Caki2 (cell line): ENCODE measurements around the gene AGL. TPM values are rescaled to one million over a fixed set of nuclear protein-coding genes. Genes with fewer than 3 reads are reported as not detected.
"Not testable (repeated sequence)": the region's sequence is repeated elsewhere in the genome, so short reads cannot be mapped to it uniquely, and the experiment has no call there.

Experiments used
- DNase-seq: peaks from one replicate; pipeline ENCODE4 v3.0.0-alpha.2; 2015; ENCODE audit warnings: low read depth
- in situ Hi-C: cut with HindIII; loops from 2 replicates; pipeline ENCODE4 v1.10.0; 2016; ENCODE audit warnings: low sequenced_read_pairs, low pct_unique_long_range_greater_than_20kb, mixed read lengths
- total RNA-seq: library from RNA; depleted of rRNA; stranded (reverse); fragments of >200 nt; shearing (Covaris generic); gene quantifications from 2 replicates; pipeline ENCODE4 v1.2.3, GENCODE V29; 2014; ENCODE audit warnings: low replicate concordance

The AGL gene
- total RNA-seq, 1 experiment from 2014 or later: 4.8 TPM

DNA sequence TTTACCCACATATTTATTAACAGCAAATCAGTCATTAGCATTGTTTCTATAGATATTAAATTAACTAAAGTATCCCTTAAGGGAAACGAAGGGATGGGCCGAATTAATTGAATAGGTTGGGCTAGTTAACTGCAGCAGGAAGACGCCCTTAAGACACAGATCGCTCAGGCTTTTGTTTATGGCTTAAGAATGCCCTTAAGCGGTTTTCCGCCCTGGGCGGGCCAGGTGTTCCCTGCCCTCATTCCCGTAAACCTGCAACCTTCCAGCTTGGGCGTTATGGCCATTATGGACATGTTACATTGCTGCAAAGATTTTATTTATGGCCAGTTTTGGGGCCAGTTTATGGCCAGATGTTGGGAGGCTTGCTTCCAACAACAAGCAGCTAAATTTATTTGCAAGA is 5.0 kb upstream of the AGL start:
- in situ Hi-C loops, DNase-seq: not testable (repeated sequence)

DNA sequence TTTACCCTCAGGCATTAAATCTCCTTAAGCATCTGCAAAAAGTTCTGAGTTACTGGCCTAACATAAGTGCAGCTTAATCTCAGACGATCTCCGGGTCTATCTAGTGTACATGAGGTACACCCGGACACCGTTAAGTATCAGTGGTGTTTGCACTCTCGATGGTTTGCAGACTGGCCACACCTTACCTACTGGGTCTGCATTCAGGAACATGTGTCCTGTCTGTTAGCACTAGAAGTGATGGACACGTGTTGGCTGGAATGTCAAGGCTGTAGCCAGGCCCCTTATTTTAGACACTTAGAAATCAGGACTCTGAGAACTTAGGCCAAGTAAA is 783 bp upstream of the AGL start:
- DNase-seq: no peak
- in situ Hi-C loops: no loop called here

DNA sequence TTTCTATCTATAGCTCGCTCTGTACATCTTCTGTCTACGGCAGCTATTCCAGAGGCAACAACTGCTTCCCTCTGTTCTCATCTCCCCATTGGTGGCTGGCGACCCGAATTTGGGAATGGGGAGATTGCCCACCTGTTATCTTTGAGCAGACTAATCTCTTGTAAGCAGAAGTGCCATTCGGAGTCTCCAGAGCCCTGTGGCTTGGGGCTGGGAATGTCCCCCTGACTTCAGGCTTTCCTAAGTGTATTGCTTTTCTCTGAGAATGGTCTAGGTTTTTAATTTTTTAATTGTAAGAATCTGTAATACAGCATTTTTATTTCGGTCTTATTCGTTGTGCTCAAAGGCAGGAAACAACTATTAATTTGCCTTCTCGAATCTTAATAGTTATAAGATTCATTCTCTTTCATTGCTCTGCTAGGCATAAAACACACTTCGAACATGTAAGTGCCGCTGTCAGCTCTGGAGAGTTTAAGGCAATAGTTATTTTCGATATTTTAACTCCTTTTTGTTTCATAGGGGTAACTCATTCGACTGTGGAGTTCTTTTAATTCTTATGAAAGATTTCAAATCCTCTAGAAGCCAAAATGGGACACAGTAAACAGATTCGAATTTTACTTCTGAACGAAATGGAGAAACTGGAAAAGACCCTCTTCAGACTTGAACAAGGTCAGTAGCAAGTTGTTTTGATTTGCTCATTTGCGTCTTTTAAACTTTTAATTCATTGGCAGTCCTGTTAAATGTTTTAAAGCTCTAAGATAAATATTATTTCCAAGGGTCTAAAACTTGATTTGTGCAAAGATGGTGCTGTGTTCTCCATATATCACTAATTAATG is 514 bp downstream of the AGL start:
- in situ Hi-C loops: no loop called here
- DNase-seq: no peak

DNA sequence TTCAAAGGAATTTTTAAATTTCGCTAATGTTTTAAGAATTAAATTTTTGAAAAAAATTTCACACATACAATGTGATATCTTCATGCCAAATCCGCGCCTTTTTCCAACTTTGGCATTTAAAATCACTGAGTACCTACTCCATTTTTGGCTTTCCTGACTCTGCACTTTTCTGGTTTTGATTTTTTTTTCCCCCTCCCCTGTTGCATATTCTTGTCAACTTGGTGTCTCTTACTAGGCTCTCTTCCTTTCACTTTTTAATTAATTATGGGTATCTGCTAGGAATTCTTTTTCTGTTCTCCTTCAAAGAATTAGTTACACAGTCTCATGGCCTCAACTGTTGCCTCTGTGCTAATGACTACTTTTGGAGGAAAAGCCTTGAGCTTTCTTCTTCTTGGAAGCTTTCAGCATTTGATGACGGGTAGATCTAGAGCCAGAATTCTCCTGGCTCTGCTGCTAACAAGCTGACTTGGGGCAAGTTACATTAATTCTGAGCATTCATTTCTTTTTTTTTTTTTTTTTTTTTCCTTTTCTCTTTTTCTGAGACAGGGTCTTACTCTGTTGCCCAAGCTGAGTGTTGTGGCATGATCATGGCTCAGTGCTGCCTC is 1.8 kb downstream of the AGL start:
- in situ Hi-C loops: no loop called here
- DNase-seq: no peak

DNA sequence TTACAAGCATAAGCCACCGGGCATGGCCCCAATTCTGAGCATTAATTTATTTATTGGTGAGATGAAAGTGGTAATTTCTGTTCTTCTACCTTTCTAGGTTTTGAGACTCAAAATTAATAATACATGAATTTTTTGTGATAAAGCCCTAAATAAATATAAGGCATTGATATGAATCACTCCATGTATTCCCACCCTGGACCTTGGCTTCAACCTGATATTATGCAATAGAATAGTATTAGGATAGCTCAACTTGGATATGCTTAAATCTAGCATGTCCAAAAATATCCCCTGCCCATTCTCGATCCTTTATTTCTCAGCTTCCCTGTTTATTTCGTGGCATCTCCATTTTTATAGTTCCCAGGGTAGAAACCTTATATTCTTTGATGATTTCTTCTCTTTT is 2.5 kb downstream of the AGL start:
- in situ Hi-C loops: no loop called here
- no peak for DNase-seq

DNA sequence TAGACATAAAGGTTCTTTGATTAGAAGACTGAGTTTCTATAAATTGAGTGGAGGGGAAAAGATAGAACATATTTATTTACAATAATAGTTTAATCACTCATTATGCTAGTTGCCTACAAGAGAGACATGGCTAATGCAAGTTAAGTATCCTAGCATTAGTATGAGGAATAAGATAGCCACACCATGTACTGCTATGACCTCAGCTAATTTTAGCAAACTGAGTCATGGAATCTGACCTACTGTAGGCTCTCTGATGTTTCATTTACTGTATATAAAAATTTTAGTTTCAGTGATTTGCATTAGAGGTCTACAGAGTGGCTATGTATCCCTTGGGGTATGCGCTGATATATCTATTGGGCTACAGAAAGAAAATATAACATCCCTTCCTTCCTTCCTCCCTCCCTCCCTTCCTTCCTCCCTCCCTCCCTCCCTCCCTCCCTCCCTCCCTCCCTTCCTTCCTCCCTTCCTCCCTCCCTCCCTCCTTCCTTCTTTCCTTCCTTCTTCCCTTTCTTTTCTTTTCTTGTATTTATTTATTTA is 5.8 kb downstream of the AGL start:
- DNase-seq: no peak
- in situ Hi-C loops: no loop called here

DNA sequence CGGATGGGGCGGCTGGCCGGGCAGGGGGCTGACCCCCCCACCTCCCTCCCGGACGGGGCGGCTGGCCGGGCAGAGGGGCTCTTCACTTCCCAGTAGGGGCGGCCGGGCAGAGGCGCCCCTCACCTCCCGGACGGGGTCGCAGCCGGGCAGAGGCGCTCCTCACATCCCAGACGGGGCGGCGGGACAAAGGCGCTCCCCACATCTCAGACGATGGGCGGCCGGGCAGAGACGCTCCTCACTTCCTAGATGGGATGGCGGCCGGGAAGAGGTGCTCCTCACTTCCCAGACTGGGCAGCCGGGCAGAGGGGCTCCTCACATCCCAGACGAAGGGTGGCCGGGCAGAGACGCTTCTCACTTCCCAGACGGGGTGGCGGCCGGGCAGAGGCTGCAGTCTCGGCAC is 6.9 kb downstream of the AGL start:
- DNase-seq, in situ Hi-C loops: not testable (repeated sequence)

DNA sequence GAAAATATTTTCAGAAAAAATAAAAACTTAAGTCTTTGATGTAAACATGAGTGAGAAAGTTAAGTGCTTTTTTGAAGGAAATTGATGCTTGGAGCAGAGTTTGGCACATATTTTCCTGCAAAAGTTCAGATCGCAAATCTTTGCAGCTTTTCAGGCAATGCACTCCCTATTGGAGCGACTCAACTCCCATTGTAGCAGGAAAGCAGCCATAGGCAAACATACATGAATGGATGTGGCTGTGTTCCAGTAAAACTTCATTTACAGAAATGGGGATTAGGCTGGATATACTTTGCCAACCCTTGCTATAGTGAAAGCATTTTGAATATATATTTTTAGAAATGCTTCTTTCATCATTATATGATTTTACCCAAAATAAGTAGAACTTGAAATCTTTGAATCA is 8.1 kb downstream of the AGL start:
- in situ Hi-C loops: no loop called here
- no peak for DNase-seq

DNA sequence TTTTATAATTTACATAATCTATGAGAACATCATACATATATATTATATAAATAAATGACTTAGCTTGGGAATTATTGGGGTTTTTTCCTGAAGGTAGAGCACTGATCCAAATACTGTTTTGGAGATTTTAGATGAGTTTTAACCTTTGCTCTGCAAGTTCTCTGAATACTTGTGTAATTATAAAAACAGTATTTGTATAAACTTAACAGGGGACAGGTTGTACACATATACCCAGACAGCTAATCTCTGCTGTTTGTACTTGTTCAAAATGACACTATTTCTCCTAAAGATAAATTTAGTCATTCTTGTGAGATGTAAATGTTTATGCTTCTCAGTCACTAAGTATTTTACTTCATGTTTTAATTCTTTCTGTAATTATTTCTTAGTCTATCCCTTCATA is 8.7 kb downstream of the AGL start:
- in situ Hi-C loops: no loop called here
- DNase-seq: no peak

DNA sequence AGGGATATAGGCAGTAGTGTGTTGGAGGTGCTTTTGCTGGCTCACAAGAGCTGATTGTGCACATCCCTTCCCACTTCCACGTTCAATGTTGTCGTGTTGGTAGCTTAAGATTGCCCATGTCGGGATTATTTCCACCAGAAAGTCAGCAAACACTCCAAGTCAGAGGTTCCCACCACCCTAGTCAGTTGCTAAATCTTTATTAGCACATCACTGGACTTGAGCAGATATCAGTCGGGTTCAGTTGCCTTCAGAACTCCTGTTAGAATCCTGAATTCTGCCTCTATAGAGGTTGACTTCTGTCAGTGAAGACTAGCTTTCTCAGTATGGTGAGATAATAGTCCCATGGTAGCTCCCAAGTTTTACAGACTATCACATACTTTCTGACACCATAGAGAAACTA is 10.5 kb downstream of the AGL start:
- DNase-seq: no peak
- in situ Hi-C loops: no loop called here

DNA sequence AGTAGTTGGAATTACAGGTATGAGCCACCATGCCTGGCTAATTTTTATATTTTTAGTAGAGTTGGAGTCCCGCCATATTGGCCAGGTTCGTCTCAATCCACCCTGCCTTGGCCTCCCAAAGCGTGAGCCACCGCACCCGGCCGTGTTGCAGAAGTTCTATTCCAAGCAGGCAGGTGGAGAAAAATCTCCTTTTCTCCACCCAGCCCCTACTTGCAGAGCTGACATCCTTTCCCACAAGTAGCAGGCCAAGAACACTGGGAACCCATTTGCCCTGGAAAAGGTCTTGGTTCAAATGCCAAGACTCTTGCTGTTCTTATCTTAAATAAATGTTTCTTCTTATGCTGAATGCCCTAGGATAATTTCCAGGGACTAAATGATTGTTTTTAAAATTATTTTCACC is 17.5 kb downstream of the AGL start:
- DNase-seq: no peak
- in situ Hi-C loops: no loop called here

DNA sequence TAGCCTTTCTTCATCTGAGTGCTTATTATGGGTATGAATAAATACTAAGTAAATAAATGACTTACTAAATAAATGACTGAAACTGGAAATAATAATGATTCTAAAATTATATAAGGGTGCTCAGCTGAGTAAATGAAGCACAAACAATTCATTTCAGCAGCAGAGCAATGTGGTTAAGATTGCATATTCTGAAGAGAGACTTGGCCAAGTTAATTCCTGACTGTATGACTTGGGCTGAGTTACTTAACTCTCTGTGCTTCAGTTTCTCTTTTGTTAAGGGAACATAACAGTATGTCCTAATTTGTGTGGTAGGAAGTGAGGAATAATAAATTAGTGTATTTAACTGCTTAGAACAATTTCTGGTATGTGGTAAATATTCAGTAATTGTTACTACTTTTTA is 19.1 kb downstream of the AGL start:
- DNase-seq: no peak
- in situ Hi-C loops: no loop called here

DNA sequence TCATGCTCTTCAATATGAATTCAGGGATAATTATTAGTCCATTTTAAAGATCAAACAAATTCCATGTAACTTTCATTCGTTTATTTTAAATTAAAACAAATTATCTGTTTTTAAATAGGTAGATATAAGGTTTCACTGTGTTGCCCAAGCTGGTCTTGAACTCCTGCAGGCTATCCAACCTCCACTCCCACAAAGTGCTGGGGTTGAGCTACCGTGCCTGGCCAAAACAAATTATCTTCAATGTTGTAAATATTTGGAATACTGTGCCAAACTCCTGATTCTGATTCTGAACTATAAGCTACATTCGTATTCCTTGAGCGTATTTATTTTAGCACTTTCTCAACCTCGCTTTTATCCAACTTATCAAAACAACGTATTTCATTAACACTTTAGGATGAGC is 19.6 kb downstream of the AGL start:
- no peak for DNase-seq

DNA sequence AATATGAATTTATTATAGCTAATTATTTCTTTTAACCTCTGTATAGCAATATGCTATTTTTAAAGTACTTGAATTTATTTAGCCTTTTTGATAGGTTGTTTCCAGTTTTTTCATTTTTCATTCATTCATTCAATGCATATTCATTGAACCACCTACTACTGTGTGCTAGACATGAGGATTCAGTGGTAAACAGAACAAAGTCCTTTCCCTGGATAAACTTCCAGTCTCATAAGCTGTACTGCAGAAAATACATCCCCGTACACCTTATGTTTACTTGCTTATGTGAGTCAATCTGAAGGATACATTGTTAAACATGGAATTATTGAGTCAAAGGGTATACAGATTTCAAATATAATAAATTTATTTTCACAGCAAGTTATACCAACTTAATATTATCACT is 21.9 kb downstream of the AGL start:
- in situ Hi-C loops: no loop called here

More for the DNA sequence above, 19.6 kb downstream of the AGL start:
- in situ Hi-C loops: no loop called here

DNA sequence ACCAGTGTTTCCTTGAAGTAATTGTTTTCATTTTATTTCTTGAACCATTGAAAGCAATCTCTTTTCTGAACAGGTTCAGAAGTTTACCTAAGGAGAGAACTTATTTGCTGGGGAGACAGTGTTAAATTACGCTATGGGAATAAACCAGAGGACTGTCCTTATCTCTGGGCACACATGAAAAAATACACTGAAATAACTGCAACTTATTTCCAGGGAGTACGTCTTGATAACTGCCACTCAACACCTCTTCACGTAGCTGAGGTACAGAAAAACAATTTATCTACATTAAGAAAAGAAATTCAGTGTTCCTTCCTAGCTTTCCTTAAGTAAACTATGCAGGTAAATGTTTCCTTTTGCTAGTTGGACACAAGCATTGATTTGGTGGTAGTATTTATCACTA is 27.4 kb downstream of the AGL start:
- in situ Hi-C loops: no loop called here
- no peak for DNase-seq

More for the DNA sequence above, 21.9 kb downstream of the AGL start:
- no peak for DNase-seq

DNA sequence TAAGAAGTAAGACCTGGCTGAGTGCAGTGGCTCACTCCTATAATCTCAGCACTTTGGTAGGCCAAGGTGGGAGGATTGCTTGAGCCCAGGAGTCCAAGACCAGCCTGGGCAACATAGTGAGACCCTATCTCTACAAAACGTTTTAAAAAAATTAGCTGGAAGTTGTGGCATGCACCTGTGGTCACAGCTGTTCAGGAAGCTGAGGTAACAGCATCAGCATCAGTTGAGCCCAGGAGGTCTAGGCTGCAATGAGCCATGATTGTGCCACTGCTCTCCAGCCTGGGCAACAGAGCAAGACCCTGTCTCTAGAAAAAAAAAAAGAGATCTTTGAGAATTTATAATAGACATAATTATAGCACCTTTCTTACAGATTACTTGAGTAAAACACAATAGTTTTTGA is 36.0 kb downstream of the AGL start:
- DNase-seq: no peak

DNA sequence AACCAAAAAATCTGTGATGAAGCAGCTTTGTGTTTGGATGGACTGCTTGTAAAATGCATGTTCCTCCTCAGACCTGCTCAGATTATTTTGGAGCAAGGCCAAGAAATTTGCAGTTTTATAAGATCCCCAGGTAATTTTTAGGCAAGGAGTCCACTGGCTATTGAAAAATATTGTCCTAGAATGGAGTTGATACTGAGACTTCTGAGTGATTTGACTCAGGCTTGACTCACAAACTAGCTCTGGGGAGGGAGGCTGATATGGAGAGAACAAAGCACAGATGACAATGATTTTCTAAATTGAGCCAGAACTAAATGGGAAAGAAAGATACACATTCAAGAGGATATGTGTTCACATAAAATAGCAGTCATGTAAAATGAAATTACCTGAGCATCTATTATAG is 36.7 kb downstream of the AGL start:
- in situ Hi-C loops: no loop called here
- no peak for DNase-seq

More for the DNA sequence above, 36.0 kb downstream of the AGL start:
- in situ Hi-C loops: no loop called here

DNA sequence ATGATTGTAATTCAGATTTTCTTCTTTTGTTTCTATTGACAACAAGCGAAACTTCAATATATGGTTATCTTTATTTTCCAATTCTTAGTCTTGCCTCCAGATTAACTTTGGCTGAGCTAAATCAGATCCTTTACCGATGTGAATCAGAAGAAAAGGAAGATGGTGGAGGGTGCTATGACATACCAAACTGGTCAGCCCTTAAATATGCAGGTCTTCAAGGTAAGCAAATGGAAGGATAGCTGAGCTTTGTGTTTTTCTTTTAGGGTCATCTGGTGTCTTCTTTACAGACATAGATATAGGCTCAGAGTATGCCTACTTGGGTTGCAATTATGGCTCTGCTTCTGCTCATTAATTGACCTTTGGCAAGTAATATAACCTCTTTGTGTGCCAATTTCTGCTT is 37.7 kb downstream of the AGL start:
- DNase-seq: no peak
- in situ Hi-C loops: no loop called here

DNA sequence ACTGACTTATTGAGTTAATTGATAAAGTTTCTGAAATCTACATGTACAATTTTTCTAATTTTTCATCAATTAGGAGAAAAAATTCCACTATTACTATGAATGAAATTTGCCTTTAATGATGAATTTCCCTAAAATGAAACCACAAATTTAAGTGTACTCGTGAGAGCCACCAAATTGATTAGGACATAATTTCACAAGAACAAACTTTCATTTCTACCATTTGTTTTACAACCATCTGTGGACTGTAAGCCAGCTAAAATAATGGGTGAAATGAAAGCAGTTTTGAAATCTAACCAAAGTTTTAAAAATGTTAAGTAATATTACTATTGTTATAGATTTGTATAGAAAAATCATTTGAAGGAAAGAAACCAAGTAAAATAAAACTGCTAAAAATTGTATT is 41.8 kb downstream of the AGL start:
- DNase-seq: no peak
- in situ Hi-C loops: no loop called here

DNA sequence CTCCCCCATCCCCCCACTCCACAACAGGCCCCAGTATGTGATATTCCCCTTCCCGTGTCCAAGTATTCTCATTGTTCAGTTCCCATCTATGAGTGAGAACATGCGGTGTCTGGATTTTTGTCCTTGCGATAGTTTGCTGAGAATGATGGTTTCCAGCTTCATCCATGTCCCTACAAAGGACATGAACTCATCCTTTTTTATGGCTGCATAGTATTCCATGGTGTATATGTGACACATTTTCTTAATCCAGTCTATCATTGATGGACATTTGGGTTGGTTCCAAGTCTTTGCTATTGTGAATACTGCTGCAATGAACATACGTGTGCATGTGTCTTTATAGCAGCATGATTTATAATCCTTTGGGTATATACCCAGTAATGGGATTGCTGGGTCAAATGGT is 53.1 kb downstream of the AGL start:
- in situ Hi-C loops, DNase-seq: not testable (repeated sequence)
